Measurements from ENCODE around the gene COG5.

- TF ChIP-seq CTCF (IDR thresholded peaks at IDR 0.05): no peak
- TF ChIP-seq POLR2A (IDR thresholded peaks at IDR 0.05): no peak
These were observed 20.3 kb downstream of the COG5 start for GRCh38 chr7:107543338-107543993.

All from adrenal gland (tissue), 5 donors.